Measurements from ENCODE around the gene MYEF2.

The MYEF2 gene

GRCh38 chr15:48144889-48145288 lies 33.2 kb downstream of the MYEF2 start:
- no peak for DNase-seq

- no peak for DNase-seq
Measured at GRCh38 chr15:48143856-48144255, 34.2 kb downstream of the MYEF2 start.

GRCh38 chr15:48132874-48133273 lies 45.2 kb downstream of the MYEF2 start:
- no peak for DNase-seq

- DNase-seq = no peak
Measured at GRCh38 chr15:48131324-48131723, 46.8 kb downstream of the MYEF2 start.

GRCh38 chr15:48126667-48127355 lies 51.3 kb downstream of the MYEF2 start:
- no peak for DNase-seq

GRCh38 chr15:48121849-48122248 lies 56.2 kb downstream of the MYEF2 start:
- no peak for DNase-seq

GRCh38 chr15:48120745-48121144 lies 57.4 kb downstream of the MYEF2 start, which contains the start of gene SLC24A5:
Gene SLC24A5 (plus strand): TSS chr15:48120990. CDS start chr15:48121045, 55 bp downstream.
- no peak for DNase-seq

- no peak for DNase-seq
Measured at GRCh38 chr15:48119277-48119676, 58.8 kb downstream of the MYEF2 start.

- DNase-seq = no peak
Measured at GRCh38 chr15:48112242-48112641, 65.9 kb downstream of the MYEF2 start.

GRCh38 chr15:48109856-48110531 lies 68.1 kb downstream of the MYEF2 start:
- DNase-seq = no peak

GRCh38 chr15:48109212-48109611 lies 68.9 kb downstream of the MYEF2 start:
- no peak for DNase-seq

GRCh38 chr15:48105936-48106335 lies 72.2 kb downstream of the MYEF2 start:
- no peak for DNase-seq

GRCh38 chr15:48103647-48104046 lies 74.4 kb downstream of the MYEF2 start:
- DNase-seq = no peak

GRCh38 chr15:48102167-48102566 lies 75.9 kb downstream of the MYEF2 start:
- no peak for DNase-seq

- no peak for DNase-seq
Measured at GRCh38 chr15:48101376-48101961, 76.6 kb downstream of the MYEF2 start.

GRCh38 chr15:48097264-48097663 lies 80.8 kb downstream of the MYEF2 start:
- no peak for DNase-seq

GRCh38 chr15:48096813-48097212 lies 81.3 kb downstream of the MYEF2 start:
- no peak for DNase-seq

GRCh38 chr15:48096355-48096786 lies 81.7 kb downstream of the MYEF2 start:
- DNase-seq = no peak

- no peak for DNase-seq
Measured at GRCh38 chr15:48091522-48091921, 86.6 kb downstream of the MYEF2 start.

- no peak for DNase-seq
Measured at GRCh38 chr15:48090666-48091065, 87.4 kb downstream of the MYEF2 start.

GRCh38 chr15:48090115-48090514 lies 88.0 kb downstream of the MYEF2 start:
- no peak for DNase-seq

- DNase-seq = no peak
Measured at GRCh38 chr15:48089702-48090101, 88.4 kb downstream of the MYEF2 start.

- DNase-seq = no peak
Measured at GRCh38 chr15:48087844-48088243, 90.3 kb downstream of the MYEF2 start.

GRCh38 chr15:48086576-48086975 lies 91.5 kb downstream of the MYEF2 start:
- DNase-seq = no peak
